GM23338 (cell line): ENCODE measurements around the gene SERPINI1. TPM values are rescaled to one million over a fixed set of nuclear protein-coding genes. Genes with fewer than 3 reads are reported as not detected.

Experiments used
- ATAC-seq: fragments of 200-7000 bp; cut with Tn5 transposase; 3 replicates; pipeline ENCODE4 v1.9.1; 2020
- DNase-seq: peaks from one replicate; pipeline ENCODE4 v3.0.0-alpha.2; 2015; ENCODE audit warnings: low spot score
- H2AFZ ChIP-seq: fragments of 200-600 bp; sonication (generic); 2 replicates; pipeline ENCODE4 v1.8.0; 2016; ENCODE audit warnings: antibody characterized with exemption, mild to moderate bottlenecking, moderate library complexity
- H3F3A ChIP-seq: fragments of 200-600 bp; sonication (generic); replicated peaks from 2 replicates; pipeline ENCODE4 v1.8.0; 2017; ENCODE audit warnings: antibody characterized with exemption, mixed run types, low read depth
- H3K27ac ChIP-seq: fragments of 200-600 bp; sonication (generic); 2 replicates; pipeline ENCODE4 v1.6.1; 2016; ENCODE audit warnings: low read depth
- H3K27me3 ChIP-seq: fragments of 200-600 bp; sonication (generic); 2 replicates; pipeline ENCODE4 v1.8.0; 2016; ENCODE audit warnings: mild to moderate bottlenecking, mixed run types, moderate library complexity; ENCODE audit not compliant: insufficient read depth
- H3K36me3 ChIP-seq: fragments of 200-600 bp; sonication (generic); 2 replicates; pipeline ENCODE4 v1.8.0; 2016; ENCODE audit warnings: mild to moderate bottlenecking; ENCODE audit not compliant: insufficient read depth
- H3K4me1 ChIP-seq: fragments of 200-600 bp; sonication (generic); 2 replicates; pipeline ENCODE4 v1.8.0; 2016; ENCODE audit warnings: mild to moderate bottlenecking, moderate library complexity; ENCODE audit not compliant: insufficient read depth
- H3K4me2 ChIP-seq: fragments of 200-600 bp; sonication (generic); 2 replicates; pipeline ENCODE4 v1.7.1; 2017; ENCODE audit warnings: mixed run types
- H3K4me3 ChIP-seq: fragments of 200-600 bp; sonication (generic); 2 replicates; pipeline ENCODE4 v1.6.1; 2016; ENCODE audit warnings: mixed run types
- H3K79me2 ChIP-seq: fragments of 200-600 bp; sonication (generic); replicated peaks from 2 replicates; pipeline ENCODE4 v1.8.0; 2017; ENCODE audit warnings: mild to moderate bottlenecking; ENCODE audit not compliant: insufficient read depth
- H3K9me2 ChIP-seq: fragments of 200-600 bp; sonication (generic); 2 replicates; pipeline ENCODE4 v1.8.0; 2017; ENCODE audit not compliant: insufficient read depth
- H4K20me1 ChIP-seq: fragments of 200-600 bp; sonication (generic); replicated peaks from 2 replicates; pipeline ENCODE4 v1.8.0; 2017; ENCODE audit warnings: mild to moderate bottlenecking; ENCODE audit not compliant: insufficient read depth
- H3K27ac Mint-ChIP-seq: 2 replicates; pipeline ENCODE4 v1.8.0; 2020; ENCODE audit warnings: inconsistent platforms, mild to moderate bottlenecking, moderate library complexity, mixed read lengths
- H3K27me3 Mint-ChIP-seq: 3 replicates; pipeline ENCODE4 v1.8.0; 2022; ENCODE audit warnings: low read depth, mild to moderate bottlenecking, moderate library complexity, mixed read lengths, inconsistent platforms; ENCODE audit not compliant: insufficient read depth, poor library complexity
- H3K36me3 Mint-ChIP-seq: 3 replicates; pipeline ENCODE4 v1.8.0; 2021; ENCODE audit warnings: low read depth, mild to moderate bottlenecking, inconsistent platforms, moderate library complexity, mixed read lengths
- H3K4me1 Mint-ChIP-seq: 3 replicates; pipeline ENCODE4 v1.8.0; 2020; ENCODE audit warnings: mild to moderate bottlenecking, inconsistent platforms, mixed read lengths
- H3K4me3 Mint-ChIP-seq: 3 replicates; pipeline ENCODE4 v1.8.0; 2021; ENCODE audit warnings: moderate library complexity, mild to moderate bottlenecking, inconsistent platforms, mixed read lengths
- H3K9me3 Mint-ChIP-seq: 3 replicates; pipeline ENCODE4 v1.8.0; 2020; ENCODE audit warnings: moderate library complexity, mild to moderate bottlenecking, inconsistent platforms, mixed read lengths
- CREB1 ChIP-seq: fragments of 250-450 bp; sonication (Bioruptor Pico); IDR thresholded peaks from 2 replicates; pipeline ENCODE4 v1.5.0; 2020; ENCODE audit warnings: low read depth, mild to moderate bottlenecking, moderate library complexity
- CTCF ChIP-seq, 2 experiments: fragments of 200-600 bp in 1 of 2; sonication (generic) in 1 of 2; conservative IDR thresholded peaks; 2 replicates each; pipeline versions ENCODE4 v1.5.1 to v1.6.1; 2016 to 2017; ENCODE audit warnings: antibody characterized with exemption in 2 of 2, low read depth in 2 of 2, mild to moderate bottlenecking in 2 of 2, moderate library complexity in 1 of 2
- ETS1 ChIP-seq: IDR thresholded peaks from 2 replicates; pipeline ENCODE4 v1.6.1; 2016; ENCODE audit warnings: antibody characterized with exemption
- EZH2 ChIP-seq: fragments of 200-600 bp; sonication (generic); IDR thresholded peaks from one replicate; pipeline ENCODE4 v1.8.0; 2017; ENCODE audit warnings: antibody characterized with exemption, mild to moderate bottlenecking, low read depth; ENCODE audit not compliant: unreplicated experiment
- EZH2phosphoT487 ChIP-seq: fragments of 200-600 bp; sonication (generic); IDR thresholded peaks from one replicate; pipeline ENCODE4 v1.8.1; 2018; ENCODE audit warnings: antibody characterized with exemption; ENCODE audit not compliant: unreplicated experiment
- JUNB ChIP-seq: IDR thresholded peaks from one replicate; pipeline ENCODE4 v1.6.1; 2016; ENCODE audit warnings: antibody characterized with exemption; ENCODE audit not compliant: unreplicated experiment
- NANOG ChIP-seq: IDR thresholded peaks from 2 replicates; pipeline ENCODE4 v1.6.1; 2016; ENCODE audit warnings: antibody characterized with exemption, borderline replicate concordance
- POLR2AphosphoS5 ChIP-seq: IDR thresholded peaks from 2 replicates; pipeline ENCODE4 v1.6.1; 2016; ENCODE audit warnings: antibody characterized with exemption, low read depth
- REST ChIP-seq: IDR thresholded peaks from one replicate; pipeline ENCODE4 v1.6.1; 2018; ENCODE audit warnings: antibody characterized with exemption; ENCODE audit not compliant: unreplicated experiment
- STAT1 ChIP-seq: IDR thresholded peaks from one replicate; pipeline ENCODE4 v1.6.1; 2016; ENCODE audit warnings: antibody characterized with exemption; ENCODE audit not compliant: unreplicated experiment
- ZNF114 ChIP-seq: fragments of 250-450 bp; sonication (Bioruptor Pico); IDR thresholded peaks from 2 replicates; pipeline ENCODE4 v1.5.0; 2020; ENCODE audit warnings: mild to moderate bottlenecking, moderate library complexity
- ZNF331 ChIP-seq: fragments of 250-450 bp; sonication (Bioruptor Pico); IDR thresholded peaks from 2 replicates; pipeline ENCODE4 v1.5.0; 2020; ENCODE audit warnings: low read depth, mild to moderate bottlenecking, moderate library complexity
- polyA plus RNA-seq: library from polyadenylated mRNA; unstranded; fragments of >200 nt; fragmentation: Nextera tagmentation; extraction: Ambion mirVana; gene quantifications from 2 replicates; pipeline ENCODE4 v1.2.1, GENCODE V29; 2016
- total RNA-seq: library from RNA; depleted of rRNA; stranded (reverse); fragments of >200 nt; shearing (Covaris generic); gene quantifications from 2 replicates; pipeline ENCODE4 v1.2.3, GENCODE V29; 2014
- TF ChIP-seq, protein P1 (sequence below): fragments of 250-450 bp; sonication (Bioruptor Pico); IDR thresholded peaks from 2 replicates; pipeline ENCODE4 v1.5.0; 2020; ENCODE audit warnings: mild to moderate bottlenecking, moderate library complexity

Gene SERPINI1
- total and polyA plus RNA-seq, 2 experiments from 2014 or later = 9.2 to 26.6 TPM

GRCh38 chr3:167773584-167773983 is 38.1 kb downstream of the SERPINI1 start:
- peaks cover 3% of the 10 kb centered on the region; the same call in 1 of the 3 replicates for H3K36me3 Mint-ChIP-seq
- H3K27ac ChIP-seq = no peak overlapping the region
- H3F3A ChIP-seq = no peaks in the 10 kb centered on the region
- TF ChIP-seq CREB1 (CRISPR knock-in tag) = no peak
- TF ChIP-seq ZNF331 (CRISPR knock-in tag) = no peak
- no peak for TF ChIP-seq NANOG
- no peak for TF ChIP-seq REST
- no peak for TF ChIP-seq STAT1
- no peak for TF ChIP-seq EZH2
- no peak for TF ChIP-seq EZH2phosphoT487
- no peak for TF ChIP-seq ZNF114
- TF ChIP-seq, protein P1, sequence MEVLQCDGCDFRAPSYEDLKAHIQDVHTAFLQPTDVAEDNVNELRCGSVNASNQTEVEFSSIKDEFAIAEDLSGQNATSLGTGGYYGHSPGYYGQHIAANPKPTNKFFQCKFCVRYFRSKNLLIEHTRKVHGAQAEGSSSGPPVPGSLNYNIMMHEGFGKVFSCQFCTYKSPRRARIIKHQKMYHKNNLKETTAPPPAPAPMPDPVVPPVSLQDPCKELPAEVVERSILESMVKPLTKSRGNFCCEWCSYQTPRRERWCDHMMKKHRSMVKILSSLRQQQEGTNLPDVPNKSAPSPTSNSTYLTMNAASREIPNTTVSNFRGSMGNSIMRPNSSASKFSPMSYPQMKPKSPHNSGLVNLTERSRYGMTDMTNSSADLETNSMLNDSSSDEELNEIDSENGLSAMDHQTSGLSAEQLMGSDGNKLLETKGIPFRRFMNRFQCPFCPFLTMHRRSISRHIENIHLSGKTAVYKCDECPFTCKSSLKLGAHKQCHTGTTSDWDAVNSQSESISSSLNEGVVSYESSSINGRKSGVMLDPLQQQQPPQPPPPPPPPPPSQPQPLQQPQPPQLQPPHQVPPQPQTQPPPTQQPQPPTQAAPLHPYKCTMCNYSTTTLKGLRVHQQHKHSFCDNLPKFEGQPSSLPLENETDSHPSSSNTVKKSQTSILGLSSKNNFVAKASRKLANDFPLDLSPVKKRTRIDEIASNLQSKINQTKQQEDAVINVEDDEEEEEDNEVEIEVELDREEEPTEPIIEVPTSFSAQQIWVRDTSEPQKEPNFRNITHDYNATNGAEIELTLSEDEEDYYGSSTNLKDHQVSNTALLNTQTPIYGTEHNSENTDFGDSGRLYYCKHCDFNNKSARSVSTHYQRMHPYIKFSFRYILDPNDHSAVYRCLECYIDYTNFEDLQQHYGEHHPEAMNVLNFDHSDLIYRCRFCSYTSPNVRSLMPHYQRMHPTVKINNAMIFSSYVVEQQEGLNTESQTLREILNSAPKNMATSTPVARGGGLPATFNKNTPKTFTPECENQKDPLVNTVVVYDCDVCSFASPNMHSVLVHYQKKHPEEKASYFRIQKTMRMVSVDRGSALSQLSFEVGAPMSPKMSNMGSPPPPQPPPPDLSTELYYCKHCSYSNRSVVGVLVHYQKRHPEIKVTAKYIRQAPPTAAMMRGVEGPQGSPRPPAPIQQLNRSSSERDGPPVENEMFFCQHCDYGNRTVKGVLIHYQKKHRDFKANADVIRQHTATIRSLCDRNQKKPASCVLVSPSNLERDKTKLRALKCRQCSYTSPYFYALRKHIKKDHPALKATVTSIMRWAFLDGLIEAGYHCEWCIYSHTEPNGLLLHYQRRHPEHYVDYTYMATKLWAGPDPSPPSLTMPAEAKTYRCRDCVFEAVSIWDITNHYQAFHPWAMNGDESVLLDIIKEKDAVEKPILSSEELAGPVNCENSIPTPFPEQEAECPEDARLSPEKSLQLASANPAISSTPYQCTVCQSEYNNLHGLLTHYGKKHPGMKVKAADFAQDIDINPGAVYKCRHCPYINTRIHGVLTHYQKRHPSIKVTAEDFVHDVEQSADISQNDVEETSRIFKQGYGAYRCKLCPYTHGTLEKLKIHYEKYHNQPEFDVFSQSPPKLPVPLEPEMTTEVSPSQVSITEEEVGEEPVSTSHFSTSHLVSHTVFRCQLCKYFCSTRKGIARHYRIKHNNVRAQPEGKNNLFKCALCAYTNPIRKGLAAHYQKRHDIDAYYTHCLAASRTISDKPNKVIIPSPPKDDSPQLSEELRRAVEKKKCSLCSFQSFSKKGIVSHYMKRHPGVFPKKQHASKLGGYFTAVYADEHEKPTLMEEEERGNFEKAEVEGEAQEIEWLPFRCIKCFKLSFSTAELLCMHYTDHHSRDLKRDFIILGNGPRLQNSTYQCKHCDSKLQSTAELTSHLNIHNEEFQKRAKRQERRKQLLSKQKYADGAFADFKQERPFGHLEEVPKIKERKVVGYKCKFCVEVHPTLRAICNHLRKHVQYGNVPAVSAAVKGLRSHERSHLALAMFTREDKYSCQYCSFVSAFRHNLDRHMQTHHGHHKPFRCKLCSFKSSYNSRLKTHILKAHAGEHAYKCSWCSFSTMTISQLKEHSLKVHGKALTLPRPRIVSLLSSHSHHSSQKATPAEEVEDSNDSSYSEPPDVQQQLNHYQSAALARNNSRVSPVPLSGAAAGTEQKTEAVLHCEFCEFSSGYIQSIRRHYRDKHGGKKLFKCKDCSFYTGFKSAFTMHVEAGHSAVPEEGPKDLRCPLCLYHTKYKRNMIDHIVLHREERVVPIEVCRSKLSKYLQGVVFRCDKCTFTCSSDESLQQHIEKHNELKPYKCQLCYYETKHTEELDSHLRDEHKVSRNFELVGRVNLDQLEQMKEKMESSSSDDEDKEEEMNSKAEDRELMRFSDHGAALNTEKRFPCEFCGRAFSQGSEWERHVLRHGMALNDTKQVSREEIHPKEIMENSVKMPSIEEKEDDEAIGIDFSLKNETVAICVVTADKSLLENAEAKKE = no peak
- no peak for TF ChIP-seq ETS1
- TF ChIP-seq JUNB = no peak
- TF ChIP-seq POLR2AphosphoS5 = no peak
- no peak for TF ChIP-seq CTCF (conservative IDR thresholded peaks at IDR 0.05; ENCODE audit: low read depth in 2 of 2)
- ATAC-seq (no peak), DNase-seq (no peak)
- no peak overlapping the region for H2AFZ ChIP-seq
- H3K27me3 ChIP-seq = no peaks in the 10 kb centered on the region
- H3K4me1 ChIP-seq = no peaks in the 10 kb centered on the region; the same call in 1 of the 2 replicates
- no peaks in the 10 kb centered on the region for H3K27me3 Mint-ChIP-seq
- no peaks in the 10 kb centered on the region for H3K9me2 ChIP-seq
- no peak overlapping the region for H3K27ac Mint-ChIP-seq
- no peak overlapping the region for H3K4me2 ChIP-seq
- no peaks in the 10 kb centered on the region for H3K36me3 ChIP-seq
- H3K4me3 Mint-ChIP-seq = no peak overlapping the region
- H3K9me3 Mint-ChIP-seq = peaks cover 5% of the 10 kb centered on the region; the same call in 1 of the 3 replicates
- H3K79me2 ChIP-seq = no peaks in the 10 kb centered on the region
- no peak overlapping the region for H3K4me3 ChIP-seq
- H4K20me1 ChIP-seq = no peaks in the 10 kb centered on the region
- no peaks in the 10 kb centered on the region for H3K4me1 Mint-ChIP-seq
